Ishikawa (cell line): ENCODE data around the gene FOXO3.

ENCODE experiments used
- CEBPB ChIP-seq: IDR thresholded peaks from 2 replicates; pipeline ENCODE4 v1.6.1; 2012
- CREB1 ChIP-seq: IDR thresholded peaks from 2 replicates; pipeline ENCODE4 v1.6.1; 2012; ENCODE audit warnings: low read depth
- EGR1 ChIP-seq: IDR thresholded peaks from 2 replicates; pipeline ENCODE4 v1.6.1; 2012
- EP300 ChIP-seq: IDR thresholded peaks from 2 replicates; pipeline ENCODE4 v1.6.1; 2012; ENCODE audit warnings: borderline replicate concordance
- FOXM1 ChIP-seq: IDR thresholded peaks from 2 replicates; pipeline ENCODE4 v1.6.1; 2012; ENCODE audit warnings: low read depth, borderline replicate concordance
- NFIC ChIP-seq: IDR thresholded peaks from 2 replicates; pipeline ENCODE4 v1.6.1; 2012
- RAD21 ChIP-seq: IDR thresholded peaks from 2 replicates; pipeline ENCODE4 v1.6.1; 2012; ENCODE audit warnings: low read depth
- TAF1 ChIP-seq: IDR thresholded peaks from 2 replicates; pipeline ENCODE4 v1.6.1; 2012; ENCODE audit warnings: low read depth, mild to moderate bottlenecking
- TCF12 ChIP-seq: IDR thresholded peaks from 2 replicates; pipeline ENCODE4 v1.6.1; 2012; ENCODE audit warnings: low read depth
- TEAD4 ChIP-seq: IDR thresholded peaks from 2 replicates; pipeline ENCODE4 v1.6.1; 2012
- USF1 ChIP-seq: IDR thresholded peaks from 2 replicates; pipeline ENCODE4 v1.6.1; 2012
- YY1 ChIP-seq: IDR thresholded peaks from 2 replicates; pipeline ENCODE4 v1.6.1; 2012; ENCODE audit warnings: low read depth
- ZBTB7A ChIP-seq: IDR thresholded peaks from 2 replicates; pipeline ENCODE4 v1.6.1; 2012; ENCODE audit warnings: low read depth
- TF ChIP-seq, protein P1 (sequence below): IDR thresholded peaks from 2 replicates; pipeline ENCODE4 v1.6.1; 2012
- TF ChIP-seq, protein P2 (sequence below): IDR thresholded peaks from 2 replicates; pipeline ENCODE4 v1.6.1; 2012; ENCODE audit warnings: low read depth, mild to moderate bottlenecking

The FOXO3 gene

DNA sequence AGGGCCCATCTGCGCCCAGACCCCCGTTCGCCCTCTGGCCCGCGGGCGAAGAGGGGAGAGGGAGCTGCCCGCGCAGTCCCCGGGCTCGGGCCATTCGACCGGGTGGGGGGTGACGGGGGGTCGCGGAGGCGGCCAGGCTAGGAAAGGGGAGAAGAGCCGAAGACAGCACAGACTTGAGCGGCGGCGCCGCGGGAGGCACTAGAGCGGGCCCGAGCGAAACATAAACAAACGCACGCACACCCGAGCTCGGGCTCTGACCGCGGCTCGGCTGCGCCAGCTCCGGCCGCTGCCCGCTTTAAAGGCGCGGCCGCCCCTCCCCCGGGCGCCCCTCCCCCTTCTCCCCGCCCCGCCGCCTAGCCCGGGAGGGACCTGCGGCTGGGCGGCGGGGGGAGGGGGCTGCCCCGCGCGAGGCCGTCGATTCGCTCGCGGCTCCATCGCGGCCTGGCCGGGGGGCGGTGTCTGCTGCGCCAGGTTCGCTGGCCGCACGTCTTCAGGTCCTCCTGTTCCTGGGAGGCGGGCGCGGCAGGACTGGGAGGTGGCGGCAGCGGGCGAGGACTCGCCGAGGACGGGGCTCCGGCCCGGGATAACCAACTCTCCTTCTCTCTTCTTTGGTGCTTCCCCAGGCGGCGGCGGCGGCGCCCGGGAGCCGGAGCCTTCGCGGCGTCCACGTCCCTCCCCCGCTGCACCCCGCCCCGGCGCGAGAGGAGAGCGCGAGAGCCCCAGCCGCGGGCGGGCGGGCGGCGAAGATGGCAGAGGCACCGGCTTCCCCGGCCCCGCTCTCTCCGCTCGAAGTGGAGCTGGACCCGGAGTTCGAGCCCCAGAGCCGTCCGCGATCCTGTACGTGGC, at the start of gene FOXO3:
Gene FOXO3, plus strand, starts transcription at position 455 of the 846 bp plus-strand sequence. Its CDS starts 292 bp downstream, at position 747.
- TF ChIP-seq ZBTB7A = 0 out of 2 replicates have a peak, but pooled peaks have one; percentile 26
- no peak for TF ChIP-seq EP300
- no peak for TF ChIP-seq YY1
- TF ChIP-seq CEBPB = no peak
- TF ChIP-seq TEAD4 = no peak
- no peak; the same call in 1 of the 2 replicates for TF ChIP-seq RAD21

DNA sequence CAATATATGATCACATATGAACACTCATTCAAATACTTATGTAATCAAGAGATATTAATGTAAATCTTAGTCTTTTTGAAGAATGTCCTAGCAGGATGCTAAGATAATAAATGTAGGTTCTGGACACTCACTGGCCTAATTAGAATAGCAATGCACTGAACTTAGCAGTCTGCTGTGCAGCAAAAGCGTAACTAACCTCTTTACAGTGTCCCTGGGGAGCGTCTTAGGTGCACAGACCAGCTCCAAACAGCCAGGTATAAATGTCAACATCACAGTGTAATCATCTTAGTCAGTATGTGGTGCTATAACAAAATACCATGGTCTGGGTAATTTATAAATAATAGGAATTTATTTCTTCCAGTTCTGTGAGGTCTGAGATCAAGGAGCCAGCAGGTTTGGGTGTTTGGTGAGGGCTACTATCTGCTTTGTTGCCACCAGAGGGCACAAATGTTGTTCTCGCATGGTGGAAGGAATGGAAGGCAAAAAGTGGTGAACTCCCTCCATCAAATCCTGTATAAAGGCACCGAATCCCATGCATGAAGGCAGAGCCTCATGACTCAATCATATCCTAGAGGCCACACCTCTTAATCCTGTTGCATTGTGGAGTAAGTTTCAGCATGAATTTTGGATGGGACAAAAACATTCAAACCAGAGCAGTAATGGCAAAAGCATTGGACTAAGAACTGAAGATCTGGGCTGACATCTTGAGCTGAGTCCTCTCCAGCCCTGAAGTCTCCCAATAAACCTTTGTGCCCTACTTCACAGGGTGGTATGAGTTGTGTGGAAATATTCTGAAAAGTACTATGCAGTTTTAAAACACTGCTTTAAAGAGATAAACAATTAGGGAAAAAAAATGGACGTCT, 41.8 kb upstream of the FOXO3 start:
- TF ChIP-seq EGR1 (no peak), RAD21 (peak; percentile 38; the same call in 1 of the 2 replicates), TEAD4 (no peak)

- TF ChIP-seq RAD21 (no peak), EP300 (no peak), TCF12 (no peak), EGR1 (no peak), NFIC (no peak), FOXM1 (no peak), TEAD4 (no peak), TAF1 (no peak), USF1 (no peak)
- TF ChIP-seq, protein P1, sequence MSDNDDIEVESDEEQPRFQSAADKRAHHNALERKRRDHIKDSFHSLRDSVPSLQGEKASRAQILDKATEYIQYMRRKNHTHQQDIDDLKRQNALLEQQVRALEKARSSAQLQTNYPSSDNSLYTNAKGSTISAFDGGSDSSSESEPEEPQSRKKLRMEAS = no peak
- TF ChIP-seq, protein P2, sequence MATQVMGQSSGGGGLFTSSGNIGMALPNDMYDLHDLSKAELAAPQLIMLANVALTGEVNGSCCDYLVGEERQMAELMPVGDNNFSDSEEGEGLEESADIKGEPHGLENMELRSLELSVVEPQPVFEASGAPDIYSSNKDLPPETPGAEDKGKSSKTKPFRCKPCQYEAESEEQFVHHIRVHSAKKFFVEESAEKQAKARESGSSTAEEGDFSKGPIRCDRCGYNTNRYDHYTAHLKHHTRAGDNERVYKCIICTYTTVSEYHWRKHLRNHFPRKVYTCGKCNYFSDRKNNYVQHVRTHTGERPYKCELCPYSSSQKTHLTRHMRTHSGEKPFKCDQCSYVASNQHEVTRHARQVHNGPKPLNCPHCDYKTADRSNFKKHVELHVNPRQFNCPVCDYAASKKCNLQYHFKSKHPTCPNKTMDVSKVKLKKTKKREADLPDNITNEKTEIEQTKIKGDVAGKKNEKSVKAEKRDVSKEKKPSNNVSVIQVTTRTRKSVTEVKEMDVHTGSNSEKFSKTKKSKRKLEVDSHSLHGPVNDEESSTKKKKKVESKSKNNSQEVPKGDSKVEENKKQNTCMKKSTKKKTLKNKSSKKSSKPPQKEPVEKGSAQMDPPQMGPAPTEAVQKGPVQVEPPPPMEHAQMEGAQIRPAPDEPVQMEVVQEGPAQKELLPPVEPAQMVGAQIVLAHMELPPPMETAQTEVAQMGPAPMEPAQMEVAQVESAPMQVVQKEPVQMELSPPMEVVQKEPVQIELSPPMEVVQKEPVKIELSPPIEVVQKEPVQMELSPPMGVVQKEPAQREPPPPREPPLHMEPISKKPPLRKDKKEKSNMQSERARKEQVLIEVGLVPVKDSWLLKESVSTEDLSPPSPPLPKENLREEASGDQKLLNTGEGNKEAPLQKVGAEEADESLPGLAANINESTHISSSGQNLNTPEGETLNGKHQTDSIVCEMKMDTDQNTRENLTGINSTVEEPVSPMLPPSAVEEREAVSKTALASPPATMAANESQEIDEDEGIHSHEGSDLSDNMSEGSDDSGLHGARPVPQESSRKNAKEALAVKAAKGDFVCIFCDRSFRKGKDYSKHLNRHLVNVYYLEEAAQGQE = no peak
These were observed 39.1 kb upstream of the FOXO3 start for GRCh38 chr6:108521616-108522107.

DNA sequence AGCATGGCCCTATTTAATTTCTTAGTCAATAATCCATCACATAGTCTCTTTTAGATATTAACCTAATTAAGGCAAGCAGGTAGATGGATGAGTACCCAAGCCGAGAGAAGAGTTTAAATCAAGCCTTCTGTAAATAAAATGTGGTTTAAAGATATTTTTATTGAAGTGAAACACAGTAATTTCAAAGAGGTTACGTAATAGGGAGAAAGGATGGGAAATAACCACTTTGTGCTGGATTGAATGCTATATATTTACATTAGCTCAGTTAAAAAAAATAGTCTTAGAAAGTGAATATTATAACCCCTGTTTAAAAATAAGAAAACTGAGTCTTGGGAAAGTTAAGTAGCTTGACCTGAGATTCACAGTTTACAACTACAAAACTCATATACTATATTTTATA, 37.0 kb upstream of the FOXO3 start:
- TF ChIP-seq, protein P1 = no peak
- TF ChIP-seq TAF1 = no peak
- TF ChIP-seq CREB1 = no peak
- no peak for TF ChIP-seq RAD21

DNA sequence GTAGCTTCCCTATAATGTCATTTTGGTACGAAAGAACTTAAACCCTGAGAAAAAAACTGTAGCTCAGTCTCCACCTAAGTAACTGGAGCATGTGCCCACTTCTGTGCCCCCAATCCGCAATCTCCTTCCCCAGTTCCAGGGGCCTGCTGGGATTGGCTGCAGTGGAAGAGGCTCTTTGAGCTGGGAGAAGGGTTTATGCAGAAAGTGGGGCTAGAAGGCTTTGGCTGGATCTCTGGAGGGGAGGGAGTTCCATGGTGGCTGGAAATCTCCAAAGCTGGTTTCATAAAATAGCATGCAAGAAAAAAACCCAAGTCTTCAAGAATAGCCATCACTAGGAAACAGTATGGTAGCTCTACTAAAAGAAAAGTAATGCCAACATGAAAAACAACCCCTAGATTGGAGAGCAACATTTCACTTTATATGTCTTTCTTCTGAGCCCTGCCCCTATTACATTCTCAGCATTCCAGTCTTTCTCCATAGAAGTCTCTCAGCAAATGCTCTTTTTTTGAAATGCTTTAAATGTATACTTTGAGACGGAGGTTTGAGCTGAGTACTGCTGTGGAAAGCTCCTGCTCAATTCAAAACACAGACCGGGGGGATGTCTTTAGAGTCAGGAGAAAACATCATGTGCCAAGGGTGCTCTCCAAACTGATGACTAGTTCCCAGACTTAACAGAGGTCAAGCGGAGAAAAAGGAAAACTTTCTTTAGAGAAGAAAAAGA, 36.0 kb upstream of the FOXO3 start:
- TF ChIP-seq NFIC = no peak
- TF ChIP-seq TCF12 = no peak
- no peak for TF ChIP-seq ZBTB7A
- TF ChIP-seq, protein P1 = no peak
- no peak for TF ChIP-seq TAF1
- no peak for TF ChIP-seq USF1
- TF ChIP-seq, protein P2 = no peak
- TF ChIP-seq CREB1 = no peak
- TF ChIP-seq TEAD4 = no peak
- no peak for TF ChIP-seq CEBPB
- TF ChIP-seq EP300 = no peak
- no peak for TF ChIP-seq FOXM1
- TF ChIP-seq YY1 = no peak
- TF ChIP-seq RAD21 = no peak
- TF ChIP-seq EGR1 = no peak
